WTC11 (cell line): ENCODE measurements around the gene SNTA1. TPM values are rescaled to one million over a fixed set of nuclear protein-coding genes. Genes with fewer than 3 reads are reported as not detected.
"Not testable (repeated sequence)": the region's sequence is repeated elsewhere in the genome, so short reads cannot be mapped to it uniquely, and the experiment has no call there.

Experiments
- ATAC-seq: fragments of 200-7000 bp; cut with Tn5 transposase; 2 replicates; pipeline ENCODE4 v1.10.0; 2021; ENCODE audit warnings: mild to moderate bottlenecking, moderate library complexity
- CTCF ChIA-PET: fragments of 300-600 bp; sonication (Branson Sonifier 250); formaldehyde crosslinking; loops from one replicate; lab custom pipeline; 2021; ENCODE audit warnings: antibody characterized with exemption; lab: Charles Lee
- POLR2A ChIA-PET: fragments of 350-600 bp; sonication (Branson Sonifier 250); formaldehyde crosslinking; loops from one replicate; lab custom pipeline; 2021; ENCODE audit warnings: antibody characterized with exemption; lab: Charles Lee
- DNase-seq: peaks from one replicate; pipeline ENCODE4 v3.0.0; 2021; ENCODE audit warnings: low spot score
- H3K27ac Mint-ChIP-seq: 2 replicates; pipeline ENCODE4 v1.8.0; 2021; ENCODE audit warnings: mixed read lengths
- H3K27me3 Mint-ChIP-seq: 2 replicates; pipeline ENCODE4 v1.8.0; 2021; ENCODE audit warnings: low read depth, mild to moderate bottlenecking, moderate library complexity, mixed read lengths
- H3K36me3 Mint-ChIP-seq: 2 replicates; pipeline ENCODE4 v1.8.0; 2021; ENCODE audit warnings: mixed read lengths
- H3K4me1 Mint-ChIP-seq: 2 replicates; pipeline ENCODE4 v1.8.0; 2022; ENCODE audit warnings: mixed read lengths
- H3K4me3 Mint-ChIP-seq: 2 replicates; pipeline ENCODE4 v1.8.0; 2021; ENCODE audit warnings: mild to moderate bottlenecking, moderate library complexity, mixed read lengths
- H3K9me3 Mint-ChIP-seq: 2 replicates; pipeline ENCODE4 v1.8.0; 2021; ENCODE audit warnings: mixed read lengths
- ATF6 ChIP-seq: sonication (generic); formaldehyde crosslinking; IDR thresholded peaks from 2 replicates; pipeline ENCODE4 v1.8.1; 2023; ENCODE audit warnings: mild to moderate bottlenecking, missing genetic modification reagents
- ELF4 ChIP-seq: sonication (generic); formaldehyde crosslinking; IDR thresholded peaks from 2 replicates; pipeline ENCODE4 v1.8.1; 2022; ENCODE audit warnings: low read depth, mild to moderate bottlenecking, moderate library complexity, missing genetic modification reagents
- EMX1 ChIP-seq: fragments of 250-450 bp; sonication (Bioruptor Pico); IDR thresholded peaks from 2 replicates; pipeline ENCODE4 v1.8.0; 2021; ENCODE audit warnings: mild to moderate bottlenecking
- FOXP1 ChIP-seq: sonication (generic); formaldehyde crosslinking; IDR thresholded peaks from 2 replicates; pipeline ENCODE4 v1.8.0; 2022; ENCODE audit warnings: missing genetic modification reagents, mild to moderate bottlenecking, moderate library complexity, borderline replicate concordance
- GABPB1 ChIP-seq: sonication (generic); formaldehyde crosslinking; IDR thresholded peaks from 2 replicates; pipeline ENCODE4 v1.8.1; 2023; ENCODE audit warnings: mild to moderate bottlenecking, missing genetic modification reagents
- KAT7 ChIP-seq: sonication (generic); formaldehyde crosslinking; IDR thresholded peaks from 2 replicates; pipeline ENCODE4 v1.8.1; 2023; ENCODE audit warnings: missing genetic modification reagents, mild to moderate bottlenecking, borderline replicate concordance
- MAX ChIP-seq: sonication (generic); formaldehyde crosslinking; IDR thresholded peaks from 2 replicates; pipeline ENCODE4 v1.8.0; 2022; ENCODE audit warnings: mild to moderate bottlenecking, missing genetic modification reagents
- NR3C1 ChIP-seq: sonication (generic); formaldehyde crosslinking; conservative IDR thresholded peaks from 2 replicates; pipeline ENCODE4 v1.8.1; 2023; ENCODE audit warnings: low read depth, mild to moderate bottlenecking, missing genetic modification reagents
- SP1 ChIP-seq: sonication (generic); formaldehyde crosslinking; conservative IDR thresholded peaks from 2 replicates; pipeline ENCODE4 v1.8.1; 2022; ENCODE audit warnings: missing genetic modification reagents
- TCF7 ChIP-seq: sonication (generic); formaldehyde crosslinking; IDR thresholded peaks from 2 replicates; pipeline ENCODE4 v1.8.0; 2022; ENCODE audit warnings: mild to moderate bottlenecking, low read depth, missing genetic modification reagents, moderate library complexity
- total RNA-seq: library from RNA; stranded (reverse); gene quantifications from 3 replicates; pipeline ENCODE4 v1.2.3, GENCODE V29; 2021
- TF ChIP-seq, protein P1 (sequence below): sonication (generic); formaldehyde crosslinking; IDR thresholded peaks from 2 replicates; pipeline ENCODE4 v1.8.1; 2023; ENCODE audit warnings: mild to moderate bottlenecking, moderate library complexity, missing genetic modification reagents
- TF ChIP-seq, protein P2 (sequence below): sonication (generic); formaldehyde crosslinking; IDR thresholded peaks from 2 replicates; pipeline ENCODE4 v1.8.1; 2023; ENCODE audit warnings: mild to moderate bottlenecking, missing genetic modification reagents, borderline replicate concordance
- TF ChIP-seq, protein P3 (sequence below): sonication (generic); formaldehyde crosslinking; IDR thresholded peaks from 2 replicates; pipeline ENCODE4 v1.8.1; 2022; ENCODE audit warnings: low read depth, missing genetic modification reagents, borderline replicate concordance
- TF ChIP-seq, protein P4 (sequence below): sonication (generic); formaldehyde crosslinking; IDR thresholded peaks from 2 replicates; pipeline ENCODE4 v1.8.1; 2022; ENCODE audit warnings: mild to moderate bottlenecking, missing genetic modification reagents, moderate library complexity, borderline replicate concordance

Gene SNTA1
- total RNA-seq, 1 experiment from 2014 or later = 5.3 TPM

DNA sequence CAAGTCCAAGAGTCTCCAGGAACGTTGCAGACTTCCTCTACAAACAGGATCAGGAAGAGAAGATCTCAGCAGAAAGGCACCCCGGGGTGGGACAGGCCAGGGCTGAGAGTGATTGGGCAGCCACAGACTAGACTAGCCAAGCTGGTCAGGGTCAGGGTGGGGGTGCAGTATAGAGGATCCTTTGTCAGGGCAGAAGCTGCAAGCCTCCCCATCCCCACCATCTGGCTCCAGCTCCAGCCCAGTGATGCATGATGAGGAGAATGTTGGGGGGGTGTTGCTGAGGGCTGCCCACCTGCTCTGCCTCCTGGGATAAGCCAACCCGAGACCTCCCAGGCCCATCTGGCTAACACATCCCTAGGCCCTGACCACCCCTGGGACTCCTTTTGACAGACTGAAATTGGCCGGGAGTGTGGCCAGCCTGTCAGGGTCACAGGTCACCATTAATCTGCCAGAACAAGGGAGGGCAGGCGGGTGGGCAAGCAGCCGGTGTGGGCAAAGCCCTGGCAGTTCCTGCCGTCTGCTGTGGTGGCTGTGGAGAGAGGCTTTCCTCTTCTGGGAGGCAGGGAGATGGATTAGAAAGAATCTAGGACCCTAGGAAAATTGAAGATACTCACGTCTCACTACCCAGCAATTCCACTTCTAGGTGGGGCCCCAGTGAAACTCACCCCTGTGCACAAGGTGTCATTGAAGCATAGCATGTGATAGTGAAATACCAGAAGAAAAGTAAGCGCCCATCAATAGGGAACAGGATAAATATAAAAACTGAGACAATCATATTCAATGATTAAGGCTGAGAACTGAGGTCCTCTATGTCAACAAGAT is 22.1 kb upstream of the SNTA1 start (continued):
- TF ChIP-seq KAT7 (CRISPR knock-in tag) (no peak), EMX1 (no peak)

- not testable (repeated sequence) for H3K4me3 Mint-ChIP-seq, H3K27ac Mint-ChIP-seq, ATAC-seq
Observed at GRCh38 chr20:33464759-33465158, 21.2 kb upstream of the SNTA1 start.

DNA sequence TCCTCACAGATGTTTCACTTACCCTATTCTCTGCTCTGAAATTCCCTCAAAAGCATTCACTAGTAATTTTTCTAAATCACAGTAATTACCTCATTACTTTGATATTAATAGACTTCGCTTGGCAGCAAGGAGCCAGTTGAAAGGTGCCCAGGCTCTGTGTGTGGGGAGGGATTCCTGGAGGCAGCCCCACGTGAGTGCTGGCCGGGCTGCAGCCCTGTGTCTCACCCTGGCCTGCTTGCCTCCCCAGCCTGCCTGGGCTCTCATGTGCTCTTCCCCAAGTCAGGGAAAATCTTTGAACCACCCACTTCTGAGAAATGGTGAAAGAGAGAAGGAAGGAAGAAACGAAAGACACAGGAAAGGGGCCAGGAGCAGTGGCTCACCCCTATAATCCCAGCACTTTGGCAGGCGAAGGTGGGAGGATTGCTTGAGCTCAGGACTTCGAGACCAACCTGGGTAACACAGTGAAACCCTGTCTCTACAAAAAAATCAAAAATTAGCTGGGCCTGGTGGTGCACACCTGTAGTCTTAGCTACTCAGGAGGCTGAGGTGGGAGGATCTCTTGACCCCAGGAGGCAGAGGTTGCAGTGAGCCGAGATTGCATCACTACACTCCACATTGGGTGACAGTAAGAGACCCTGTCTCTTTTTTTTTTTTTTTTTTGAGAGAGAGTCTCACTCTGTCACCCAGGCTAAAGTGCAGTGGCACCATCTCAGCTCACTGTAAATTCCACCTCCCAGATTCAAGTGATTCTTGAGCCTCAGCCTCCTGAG is 20.0 kb upstream of the SNTA1 start:
- Mint-ChIP-seq H3K4me1 (peaks cover 15% of the 10 kb centered on the region), H3K27me3 (peaks cover 42% of the 10 kb centered on the region), H3K9me3 (no peaks in the 10 kb centered on the region), H3K27ac (peak overlapping the region; percentile 31; the same call in 1 of the 2 replicates), H3K4me3 (no peak overlapping the region), H3K36me3 (no peaks in the 10 kb centered on the region)
- ChIA-PET POLR2A (no interaction called here), CTCF (interaction anchor here (0.7 kb wide), 1 partner anchor 35 kb away, joined by 3 read pairs; no protein-coding TSS in a partner anchor)
- ATAC-seq (no peak), DNase-seq (no peak)
- TF ChIP-seq FOXP1 (CRISPR knock-in tag) = no peak
- TF ChIP-seq, protein P1, sequence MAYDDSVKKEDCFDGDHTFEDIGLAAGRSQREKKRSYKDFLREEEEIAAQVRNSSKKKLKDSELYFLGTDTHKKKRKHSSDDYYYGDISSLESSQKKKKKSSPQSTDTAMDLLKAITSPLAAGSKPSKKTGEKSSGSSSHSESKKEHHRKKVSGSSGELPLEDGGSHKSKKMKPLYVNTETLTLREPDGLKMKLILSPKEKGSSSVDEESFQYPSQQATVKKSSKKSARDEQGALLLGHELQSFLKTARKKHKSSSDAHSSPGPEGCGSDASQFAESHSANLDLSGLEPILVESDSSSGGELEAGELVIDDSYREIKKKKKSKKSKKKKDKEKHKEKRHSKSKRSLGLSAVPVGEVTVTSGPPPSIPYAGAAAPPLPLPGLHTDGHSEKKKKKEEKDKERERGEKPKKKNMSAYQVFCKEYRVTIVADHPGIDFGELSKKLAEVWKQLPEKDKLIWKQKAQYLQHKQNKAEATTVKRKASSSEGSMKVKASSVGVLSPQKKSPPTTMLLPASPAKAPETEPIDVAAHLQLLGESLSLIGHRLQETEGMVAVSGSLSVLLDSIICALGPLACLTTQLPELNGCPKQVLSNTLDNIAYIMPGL = no peak
- TF ChIP-seq, protein P2, sequence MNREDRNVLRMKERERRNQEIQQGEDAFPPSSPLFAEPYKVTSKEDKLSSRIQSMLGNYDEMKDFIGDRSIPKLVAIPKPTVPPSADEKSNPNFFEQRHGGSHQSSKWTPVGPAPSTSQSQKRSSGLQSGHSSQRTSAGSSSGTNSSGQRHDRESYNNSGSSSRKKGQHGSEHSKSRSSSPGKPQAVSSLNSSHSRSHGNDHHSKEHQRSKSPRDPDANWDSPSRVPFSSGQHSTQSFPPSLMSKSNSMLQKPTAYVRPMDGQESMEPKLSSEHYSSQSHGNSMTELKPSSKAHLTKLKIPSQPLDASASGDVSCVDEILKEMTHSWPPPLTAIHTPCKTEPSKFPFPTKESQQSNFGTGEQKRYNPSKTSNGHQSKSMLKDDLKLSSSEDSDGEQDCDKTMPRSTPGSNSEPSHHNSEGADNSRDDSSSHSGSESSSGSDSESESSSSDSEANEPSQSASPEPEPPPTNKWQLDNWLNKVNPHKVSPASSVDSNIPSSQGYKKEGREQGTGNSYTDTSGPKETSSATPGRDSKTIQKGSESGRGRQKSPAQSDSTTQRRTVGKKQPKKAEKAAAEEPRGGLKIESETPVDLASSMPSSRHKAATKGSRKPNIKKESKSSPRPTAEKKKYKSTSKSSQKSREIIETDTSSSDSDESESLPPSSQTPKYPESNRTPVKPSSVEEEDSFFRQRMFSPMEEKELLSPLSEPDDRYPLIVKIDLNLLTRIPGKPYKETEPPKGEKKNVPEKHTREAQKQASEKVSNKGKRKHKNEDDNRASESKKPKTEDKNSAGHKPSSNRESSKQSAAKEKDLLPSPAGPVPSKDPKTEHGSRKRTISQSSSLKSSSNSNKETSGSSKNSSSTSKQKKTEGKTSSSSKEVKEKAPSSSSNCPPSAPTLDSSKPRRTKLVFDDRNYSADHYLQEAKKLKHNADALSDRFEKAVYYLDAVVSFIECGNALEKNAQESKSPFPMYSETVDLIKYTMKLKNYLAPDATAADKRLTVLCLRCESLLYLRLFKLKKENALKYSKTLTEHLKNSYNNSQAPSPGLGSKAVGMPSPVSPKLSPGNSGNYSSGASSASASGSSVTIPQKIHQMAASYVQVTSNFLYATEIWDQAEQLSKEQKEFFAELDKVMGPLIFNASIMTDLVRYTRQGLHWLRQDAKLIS = no peak
- no peak for TF ChIP-seq ATF6 (CRISPR knock-in tag)
- TF ChIP-seq ELF4 (CRISPR knock-in tag) = no peak
- no peak for TF ChIP-seq NR3C1 (CRISPR knock-in tag)

More at GRCh38 chr20:33464759-33465158, 21.2 kb upstream of the SNTA1 start:
- H3K9me3 Mint-ChIP-seq, DNase-seq, H3K36me3 Mint-ChIP-seq, POLR2A ChIA-PET, CTCF ChIA-PET: not testable (repeated sequence)
- Mint-ChIP-seq H3K4me1 (peaks cover 14% of the 10 kb centered on the region), H3K27me3 (peaks cover 42% of the 10 kb centered on the region)

- Mint-ChIP-seq H3K27me3 (peaks cover 38% of the 10 kb centered on the region), H3K36me3 (no peaks in the 10 kb centered on the region), H3K4me3 (no peak overlapping the region), H3K4me1 (peaks cover 15% of the 10 kb centered on the region), H3K9me3 (no peaks in the 10 kb centered on the region), H3K27ac (no peak overlapping the region)
- ChIA-PET CTCF (interaction anchor here (0.6 to 1.1 kb wide), 4 partner anchors 55 to 207 kb away, joined by 3 to 7 read pairs (median 4); no protein-coding TSS in a partner anchor), POLR2A (interaction anchor here (0.6 kb wide), 1 partner anchor 1417 kb away, joined by 4 read pairs; no protein-coding TSS in a partner anchor)
- peak; percentile 38 for ATAC-seq
- no peak for DNase-seq
- TF ChIP-seq MAX (CRISPR knock-in tag) (no peak), SP1 (no peak), GABPB1 (CRISPR knock-in tag) (no peak), TCF7 (CRISPR knock-in tag) (no peak)
- TF ChIP-seq, protein P3, sequence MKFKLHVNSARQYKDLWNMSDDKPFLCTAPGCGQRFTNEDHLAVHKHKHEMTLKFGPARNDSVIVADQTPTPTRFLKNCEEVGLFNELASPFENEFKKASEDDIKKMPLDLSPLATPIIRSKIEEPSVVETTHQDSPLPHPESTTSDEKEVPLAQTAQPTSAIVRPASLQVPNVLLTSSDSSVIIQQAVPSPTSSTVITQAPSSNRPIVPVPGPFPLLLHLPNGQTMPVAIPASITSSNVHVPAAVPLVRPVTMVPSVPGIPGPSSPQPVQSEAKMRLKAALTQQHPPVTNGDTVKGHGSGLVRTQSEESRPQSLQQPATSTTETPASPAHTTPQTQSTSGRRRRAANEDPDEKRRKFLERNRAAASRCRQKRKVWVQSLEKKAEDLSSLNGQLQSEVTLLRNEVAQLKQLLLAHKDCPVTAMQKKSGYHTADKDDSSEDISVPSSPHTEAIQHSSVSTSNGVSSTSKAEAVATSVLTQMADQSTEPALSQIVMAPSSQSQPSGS (CRISPR knock-in tag) = no peak
- TF ChIP-seq, protein P4, sequence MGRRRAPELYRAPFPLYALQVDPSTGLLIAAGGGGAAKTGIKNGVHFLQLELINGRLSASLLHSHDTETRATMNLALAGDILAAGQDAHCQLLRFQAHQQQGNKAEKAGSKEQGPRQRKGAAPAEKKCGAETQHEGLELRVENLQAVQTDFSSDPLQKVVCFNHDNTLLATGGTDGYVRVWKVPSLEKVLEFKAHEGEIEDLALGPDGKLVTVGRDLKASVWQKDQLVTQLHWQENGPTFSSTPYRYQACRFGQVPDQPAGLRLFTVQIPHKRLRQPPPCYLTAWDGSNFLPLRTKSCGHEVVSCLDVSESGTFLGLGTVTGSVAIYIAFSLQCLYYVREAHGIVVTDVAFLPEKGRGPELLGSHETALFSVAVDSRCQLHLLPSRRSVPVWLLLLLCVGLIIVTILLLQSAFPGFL (CRISPR knock-in tag) = no peak
Observed at GRCh38 chr20:33460711-33461110, 17.1 kb upstream of the SNTA1 start.
